Measurements from ENCODE around the gene EFTUD2.

GRCh38 chr17:44889003-44889402 lies 10.2 kb downstream of the EFTUD2 start:
- no peak for TF ChIP-seq REST (IDR thresholded peaks at IDR 0.05; ENCODE audit: borderline replicate concordance in 1 of 2, low read depth in 1 of 2, low read length in 2 of 2)
- TF ChIP-seq ATAD3A (CRISPR knock-in tag; IDR thresholded peaks at IDR 0.05) = no peak
- TF ChIP-seq ZNF841 (CRISPR knock-in tag; IDR thresholded peaks at IDR 0.05; ENCODE audit: borderline replicate concordance) = no peak
- no peak for TF ChIP-seq TAF1 (CRISPR knock-in tag; IDR thresholded peaks at IDR 0.05)
- TF ChIP-seq FIP1L1 (IDR thresholded peaks at IDR 0.05; ENCODE audit: borderline replicate concordance, insufficient read depth, low read depth, low read length) = no peak
- TF ChIP-seq JUND (CRISPR knock-in tag; IDR thresholded peaks at IDR 0.05) = no peak
- TF ChIP-seq CTCF (CRISPR knock-in tag; IDR thresholded peaks at IDR 0.05) = no peak
- TF ChIP-seq ZBTB49 (CRISPR knock-in tag; IDR thresholded peaks at IDR 0.05; ENCODE audit: borderline replicate concordance) = no peak
